ENCODE measurements around the gene KSR1.

Gene KSR1

GRCh38 chr17:27449541-27449940, 6.7 kb upstream of the KSR1 start:
- DNase-seq (ENCODE audit: low read depth) = no peak
- H3K4me3 ChIP-seq (ENCODE audit: low read depth, low read length) = no peak overlapping the region
- TF ChIP-seq, protein P1, sequence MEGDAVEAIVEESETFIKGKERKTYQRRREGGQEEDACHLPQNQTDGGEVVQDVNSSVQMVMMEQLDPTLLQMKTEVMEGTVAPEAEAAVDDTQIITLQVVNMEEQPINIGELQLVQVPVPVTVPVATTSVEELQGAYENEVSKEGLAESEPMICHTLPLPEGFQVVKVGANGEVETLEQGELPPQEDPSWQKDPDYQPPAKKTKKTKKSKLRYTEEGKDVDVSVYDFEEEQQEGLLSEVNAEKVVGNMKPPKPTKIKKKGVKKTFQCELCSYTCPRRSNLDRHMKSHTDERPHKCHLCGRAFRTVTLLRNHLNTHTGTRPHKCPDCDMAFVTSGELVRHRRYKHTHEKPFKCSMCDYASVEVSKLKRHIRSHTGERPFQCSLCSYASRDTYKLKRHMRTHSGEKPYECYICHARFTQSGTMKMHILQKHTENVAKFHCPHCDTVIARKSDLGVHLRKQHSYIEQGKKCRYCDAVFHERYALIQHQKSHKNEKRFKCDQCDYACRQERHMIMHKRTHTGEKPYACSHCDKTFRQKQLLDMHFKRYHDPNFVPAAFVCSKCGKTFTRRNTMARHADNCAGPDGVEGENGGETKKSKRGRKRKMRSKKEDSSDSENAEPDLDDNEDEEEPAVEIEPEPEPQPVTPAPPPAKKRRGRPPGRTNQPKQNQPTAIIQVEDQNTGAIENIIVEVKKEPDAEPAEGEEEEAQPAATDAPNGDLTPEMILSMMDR (IDR thresholded peaks at IDR 0.05; ENCODE audit: control insufficient read depth, extremely low read depth, insufficient read depth) = no peak

DNA sequence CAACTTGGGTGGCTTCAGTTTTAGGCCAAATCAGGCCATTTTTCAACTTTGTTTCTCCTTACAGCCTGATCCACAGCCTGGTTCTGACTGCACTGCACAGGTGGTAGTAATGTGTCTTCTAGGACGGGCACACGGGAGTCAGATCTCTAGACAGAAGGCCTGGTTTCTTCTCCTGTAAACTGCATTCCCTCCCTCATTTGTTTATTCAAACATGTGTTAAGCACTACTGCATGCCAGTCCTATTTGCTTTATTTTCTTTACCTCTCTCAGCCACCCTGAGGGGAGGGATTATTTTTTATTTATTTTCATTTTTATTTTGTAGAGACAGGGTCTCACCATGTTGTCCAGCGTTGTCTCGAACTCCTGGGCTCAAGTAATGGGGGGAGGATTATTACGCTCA, 6.3 kb upstream of the KSR1 start:
- TF ChIP-seq, protein P1 (IDR thresholded peaks at IDR 0.05; ENCODE audit: control insufficient read depth, extremely low read depth, insufficient read depth) = no peak
- DNase-seq (ENCODE audit: low read depth) = no peak
- H3K4me3 ChIP-seq (ENCODE audit: low read depth, low read length) = no peak overlapping the region

DNA sequence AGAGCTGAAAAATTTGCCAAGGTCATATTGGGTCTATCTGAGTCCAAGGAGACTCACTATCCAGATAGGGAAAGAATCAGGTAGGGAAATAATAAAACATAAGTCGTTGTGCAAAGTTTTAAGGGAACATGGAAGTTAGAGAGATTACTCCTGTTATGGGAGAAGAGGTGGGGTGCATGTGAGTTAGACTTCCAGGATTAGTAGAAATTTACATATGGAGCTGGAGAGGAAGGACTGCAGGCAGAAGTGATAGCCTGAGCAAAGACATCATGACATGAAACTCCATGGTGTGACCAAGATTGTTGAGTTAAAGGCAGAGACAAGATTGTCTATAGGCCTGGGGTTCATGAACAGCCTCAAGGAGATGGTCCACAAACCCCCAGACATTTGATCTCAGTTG, 5.8 kb upstream of the KSR1 start:
- TF ChIP-seq, protein P1 (IDR thresholded peaks at IDR 0.05; ENCODE audit: control insufficient read depth, extremely low read depth, insufficient read depth) = no peak
- DNase-seq (ENCODE audit: low read depth) = no peak
- H3K4me3 ChIP-seq (ENCODE audit: low read depth, low read length) = no peak overlapping the region

GRCh38 chr17:27451906-27452305, 4.3 kb upstream of the KSR1 start:
- TF ChIP-seq, protein P1 (IDR thresholded peaks at IDR 0.05; ENCODE audit: control insufficient read depth, extremely low read depth, insufficient read depth) = no peak
- no peak overlapping the region for H3K4me3 ChIP-seq (ENCODE audit: low read depth, low read length)
- DNase-seq (ENCODE audit: low read depth) = no peak

GRCh38 chr17:27452828-27453227, 3.4 kb upstream of the KSR1 start:
- TF ChIP-seq, protein P1 (IDR thresholded peaks at IDR 0.05; ENCODE audit: control insufficient read depth, extremely low read depth, insufficient read depth) = no peak
- DNase-seq (ENCODE audit: low read depth) = peak; percentile 63
- H3K4me3 ChIP-seq (ENCODE audit: low read depth, low read length) = no peak overlapping the region

GRCh38 chr17:27453471-27453870, 2.8 kb upstream of the KSR1 start:
- DNase-seq (ENCODE audit: low read depth) = no peak
- no peak overlapping the region for H3K4me3 ChIP-seq (ENCODE audit: low read depth, low read length)
- TF ChIP-seq, protein P1 (IDR thresholded peaks at IDR 0.05; ENCODE audit: control insufficient read depth, extremely low read depth, insufficient read depth) = no peak

- DNase-seq (ENCODE audit: low read depth) = no peak
- TF ChIP-seq, protein P1 (IDR thresholded peaks at IDR 0.05; ENCODE audit: control insufficient read depth, extremely low read depth, insufficient read depth) = no peak
- H3K4me3 ChIP-seq (ENCODE audit: low read depth, low read length) = no peak overlapping the region
Measured at GRCh38 chr17:27454089-27454488, 2.2 kb upstream of the KSR1 start.
